Measurements from ENCODE around the gene KCNG2.

- TF ChIP-seq CTCF (IDR thresholded peaks at IDR 0.05) (no peak), EP300 (IDR thresholded peaks at IDR 0.05; ENCODE audit: low read depth) (no peak), POLR2AphosphoS5 (IDR thresholded peaks at IDR 0.05) (no peak), POLR2A (IDR thresholded peaks at IDR 0.05) (no peak)
Observed at GRCh38 chr18:79844999-79845563, 47.3 kb downstream of the KCNG2 start.

Data from transverse colon (tissue), 4 donors.